Endodermal cell (in vitro differentiated cells): ENCODE results near the gene TBCD. TPM values are rescaled to one million over a fixed set of nuclear protein-coding genes. Genes with fewer than 3 reads are reported as not detected.
A peak's percentile ranks its signal among the peaks of the same experiment; 100 is the strongest.

Experiments
- DNase-seq: peaks from one replicate; pipeline ENCODE4 v3.0.0-alpha.2; 2017
- H3K27ac ChIP-seq: 2 replicates; pipeline ENCODE4 v1.5.1; 2013; ENCODE audit warnings: mild to moderate bottlenecking, low read depth, low read length, moderate library complexity
- H3K27me3 ChIP-seq: 2 replicates; pipeline ENCODE4 v1.6.1; 2013; ENCODE audit warnings: mild to moderate bottlenecking, low read length, moderate library complexity; ENCODE audit not compliant: insufficient read depth, control insufficient read depth, poor library complexity, severe bottlenecking
- H3K36me3 ChIP-seq: 2 replicates; pipeline ENCODE4 v1.7.0; 2013; ENCODE audit warnings: mild to moderate bottlenecking, low read length, moderate library complexity; ENCODE audit not compliant: control insufficient read depth, insufficient read depth
- H3K4me1 ChIP-seq: one replicate; pipeline ENCODE4 v1.7.0; 2013; ENCODE audit warnings: low read length; ENCODE audit not compliant: control insufficient read depth, insufficient read depth
- H3K4me3 ChIP-seq: 2 replicates; pipeline ENCODE4 v1.5.1; 2013; ENCODE audit warnings: mild to moderate bottlenecking, low read length, moderate library complexity
- H3K9ac ChIP-seq: 2 replicates; pipeline ENCODE4 v1.6.1; 2013; ENCODE audit warnings: mild to moderate bottlenecking, low read length, moderate library complexity; ENCODE audit not compliant: poor library complexity, severe bottlenecking; ENCODE audit errors: extremely low read depth
- H3K9me3 ChIP-seq: 2 replicates; pipeline ENCODE4 v1.6.1; 2013; ENCODE audit warnings: mild to moderate bottlenecking, low read length, moderate library complexity; ENCODE audit not compliant: control insufficient read depth
- H3K27ac Mint-ChIP-seq: 2 replicates; pipeline ENCODE4 v1.8.0; 2020; ENCODE audit warnings: mixed read lengths
- H3K27me3 Mint-ChIP-seq: 2 replicates; pipeline ENCODE4 v1.8.0; 2021; ENCODE audit warnings: mild to moderate bottlenecking, mixed read lengths; ENCODE audit not compliant: insufficient read depth
- H3K36me3 Mint-ChIP-seq: 2 replicates; pipeline ENCODE4 v1.8.0; 2020; ENCODE audit warnings: low read depth, mixed read lengths
- H3K4me1 Mint-ChIP-seq: 2 replicates; pipeline ENCODE4 v1.8.0; 2020; ENCODE audit warnings: mixed read lengths
- H3K4me3 Mint-ChIP-seq: 2 replicates; pipeline ENCODE4 v1.8.0; 2020; ENCODE audit warnings: mild to moderate bottlenecking, moderate library complexity, mixed read lengths
- H3K9me3 Mint-ChIP-seq: 2 replicates; pipeline ENCODE4 v1.8.0; 2020; ENCODE audit warnings: mild to moderate bottlenecking, mixed read lengths
- WGBS, 2 experiments: methylation state at CpG; one replicate each; pipeline versions ENCODE4 v1.1.5 to v1.1.7; 2013; ENCODE audit warnings: missing lambda C conversion rate in 2 of 2, mixed read lengths in 1 of 2; ENCODE audit not compliant: insufficient coverage in 1 of 2, insufficient read length in 1 of 2; 5-methylcytosine and 5-hydroxymethylcytosine counted together
- total RNA-seq, 2 donors: library from RNA; stranded (reverse); fragmentation: NEBNext Ultra II Directional in 1 of 2; extraction: Animal tissue kit (Norgen Biotek cat#: 25700) in 1 of 2; gene quantifications; 2 replicates in 1 of 2; 3 replicates in 1 of 2; pipeline ENCODE4 v1.2.1, GENCODE V29; 2021
- TF ChIP-seq, protein P1 (sequence below): fragments of 200-600 bp; sonication (generic); conservative IDR thresholded peaks from 2 replicates; pipeline ENCODE4 v1.5.0; 2021; ENCODE audit warnings: antibody characterized with exemption, mild to moderate bottlenecking

The TBCD gene
- total RNA-seq, 2 donors from 2014 or later = 107 TPM

DNA sequence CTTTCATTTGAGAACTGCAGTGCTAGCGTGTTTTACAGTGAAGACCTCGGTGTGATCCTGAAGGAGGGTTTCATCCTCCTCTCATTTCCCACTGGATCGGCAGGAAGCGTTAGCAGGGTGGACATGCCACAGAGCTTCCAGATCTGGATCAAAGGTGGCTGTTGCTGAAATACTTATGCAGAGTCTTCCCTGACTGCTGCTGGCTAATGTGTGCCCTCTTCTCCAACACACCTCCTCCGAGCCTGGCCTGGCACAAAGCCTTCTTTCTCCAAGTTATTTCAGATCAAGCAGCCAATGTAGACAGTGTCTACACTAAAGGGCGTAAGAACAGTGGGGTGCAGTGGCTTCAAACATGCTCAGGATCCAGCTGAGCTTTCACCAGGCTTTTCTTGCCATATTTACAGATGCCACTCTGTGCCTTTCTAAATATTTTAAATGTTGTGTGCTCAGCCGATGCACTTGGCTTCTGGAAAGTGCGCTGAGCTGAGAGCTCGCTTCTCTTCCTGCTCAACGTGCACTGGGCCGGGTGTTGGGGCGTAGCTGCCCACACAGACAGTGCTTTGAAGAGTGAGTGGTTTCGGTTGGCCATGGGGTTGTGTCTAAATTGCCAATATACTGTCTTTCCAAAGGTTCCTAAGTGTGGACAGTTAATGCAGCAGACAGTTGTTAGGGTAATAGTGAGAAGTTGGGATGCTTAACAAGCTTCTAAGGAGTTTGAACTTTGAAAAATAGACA, 85.9 kb downstream of the TBCD start:
- Mint-ChIP-seq H3K27ac (no peak overlapping the region), H3K36me3 (peaks cover 7% of the 10 kb centered on the region), H3K27me3 (no peaks in the 10 kb centered on the region), H3K4me1 (peaks cover 11% of the 10 kb centered on the region), H3K4me3 (no peak overlapping the region), H3K9me3 (no peaks in the 10 kb centered on the region)
- no peak overlapping the region for H3K27ac ChIP-seq
- no peaks in the 10 kb centered on the region for H3K9me3 ChIP-seq
- H3K9ac ChIP-seq = no peak overlapping the region
- TF ChIP-seq, protein P1, sequence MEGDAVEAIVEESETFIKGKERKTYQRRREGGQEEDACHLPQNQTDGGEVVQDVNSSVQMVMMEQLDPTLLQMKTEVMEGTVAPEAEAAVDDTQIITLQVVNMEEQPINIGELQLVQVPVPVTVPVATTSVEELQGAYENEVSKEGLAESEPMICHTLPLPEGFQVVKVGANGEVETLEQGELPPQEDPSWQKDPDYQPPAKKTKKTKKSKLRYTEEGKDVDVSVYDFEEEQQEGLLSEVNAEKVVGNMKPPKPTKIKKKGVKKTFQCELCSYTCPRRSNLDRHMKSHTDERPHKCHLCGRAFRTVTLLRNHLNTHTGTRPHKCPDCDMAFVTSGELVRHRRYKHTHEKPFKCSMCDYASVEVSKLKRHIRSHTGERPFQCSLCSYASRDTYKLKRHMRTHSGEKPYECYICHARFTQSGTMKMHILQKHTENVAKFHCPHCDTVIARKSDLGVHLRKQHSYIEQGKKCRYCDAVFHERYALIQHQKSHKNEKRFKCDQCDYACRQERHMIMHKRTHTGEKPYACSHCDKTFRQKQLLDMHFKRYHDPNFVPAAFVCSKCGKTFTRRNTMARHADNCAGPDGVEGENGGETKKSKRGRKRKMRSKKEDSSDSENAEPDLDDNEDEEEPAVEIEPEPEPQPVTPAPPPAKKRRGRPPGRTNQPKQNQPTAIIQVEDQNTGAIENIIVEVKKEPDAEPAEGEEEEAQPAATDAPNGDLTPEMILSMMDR = no peak
- peaks cover 15% of the 10 kb centered on the region for H3K36me3 ChIP-seq
- H3K4me1 ChIP-seq = no peaks in the 10 kb centered on the region
- WGBS, 2 experiments = 90 to 93% methylated on average over 10 to 13 of the region's 13 CpGs
- no peak for DNase-seq
- no peaks in the 10 kb centered on the region for H3K27me3 ChIP-seq
- H3K4me3 ChIP-seq = no peak overlapping the region

DNA sequence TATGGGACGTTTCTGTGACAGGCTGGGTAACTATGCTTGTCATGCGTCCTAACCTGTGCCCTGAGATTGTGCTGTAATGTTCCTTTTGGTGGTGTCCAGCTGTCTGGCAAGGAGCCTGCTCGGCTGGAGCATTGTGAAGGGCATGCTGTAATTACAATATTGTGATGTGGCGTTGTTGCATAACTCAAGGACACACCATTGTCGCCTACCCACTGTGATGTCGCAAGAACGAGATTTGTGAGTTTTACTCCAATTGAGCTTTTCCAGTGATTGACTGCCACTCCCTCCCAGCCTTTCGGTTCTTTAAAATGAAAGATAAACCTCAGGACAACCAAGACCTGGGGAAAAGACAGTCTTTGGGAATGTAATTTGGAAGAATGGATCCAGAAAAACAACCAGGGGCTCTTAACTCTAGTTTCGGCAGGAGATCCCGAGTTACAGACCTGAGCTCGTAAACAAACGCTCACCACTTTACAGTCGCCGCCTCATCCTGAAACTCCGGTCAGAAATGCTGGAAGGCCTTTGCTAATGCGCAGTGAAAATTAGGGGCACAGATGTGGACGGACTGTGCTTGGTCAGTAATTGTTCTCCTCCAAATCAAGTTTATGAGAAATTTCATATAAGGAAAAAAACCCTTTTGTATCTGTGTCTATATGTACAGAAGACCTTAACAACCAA, 86.7 kb downstream of the TBCD start:
- H3K4me1 ChIP-seq = no peaks in the 10 kb centered on the region
- H3K27me3 Mint-ChIP-seq = no peaks in the 10 kb centered on the region
- peak; percentile 45 for DNase-seq
- H3K9me3 Mint-ChIP-seq = no peaks in the 10 kb centered on the region
- H3K9me3 ChIP-seq = no peaks in the 10 kb centered on the region
- H3K9ac ChIP-seq = no peak overlapping the region
- peaks cover 9% of the 10 kb centered on the region for H3K36me3 ChIP-seq
- H3K4me3 ChIP-seq = no peak overlapping the region
- TF ChIP-seq, protein P1 = no peak
- peaks cover 12% of the 10 kb centered on the region for H3K4me1 Mint-ChIP-seq
- H3K36me3 Mint-ChIP-seq = peaks cover 5% of the 10 kb centered on the region
- WGBS, 2 experiments = 89 to 95% methylated on average over 12 to 17 of the region's 17 CpGs
- H3K27me3 ChIP-seq = no peaks in the 10 kb centered on the region
- no peak overlapping the region for H3K27ac ChIP-seq
- no peak overlapping the region for H3K27ac Mint-ChIP-seq
- H3K4me3 Mint-ChIP-seq = no peak overlapping the region

DNA sequence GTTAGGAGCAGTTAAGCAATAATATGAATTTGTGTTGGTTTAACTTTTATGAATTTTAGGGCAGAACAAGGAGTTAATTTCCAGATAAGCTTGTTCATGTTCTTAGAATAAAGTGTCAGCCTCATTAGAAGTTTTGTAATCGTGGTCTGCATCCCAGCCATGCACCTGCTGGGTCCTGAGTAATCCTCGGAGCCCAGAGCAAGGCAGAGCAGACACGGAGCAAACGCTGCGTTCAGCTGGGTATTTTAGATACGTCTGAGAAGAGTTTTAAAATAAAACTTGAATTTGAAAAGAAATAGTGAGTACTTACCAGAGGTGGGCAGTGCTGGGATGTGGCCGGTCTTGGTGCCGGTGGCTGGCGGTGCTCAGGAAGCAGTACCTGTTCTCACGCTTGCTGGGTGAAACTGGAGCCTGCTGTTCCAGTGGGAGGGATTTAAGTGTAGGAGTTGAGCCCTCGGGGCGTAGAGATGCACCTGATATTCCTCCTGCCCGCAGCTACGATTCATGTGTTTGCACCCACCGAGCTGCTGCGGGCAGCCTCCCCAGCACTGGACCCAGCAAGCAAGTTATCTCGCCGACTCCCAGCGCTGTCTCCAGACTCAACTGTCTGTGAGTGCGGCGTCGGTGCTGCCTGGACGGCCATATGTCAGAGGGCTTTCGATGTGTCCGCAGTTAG, 87.9 kb downstream of the TBCD start, which contains the start of gene ZNF750:
TSS of gene ZNF750 (minus strand) at position 406 of the 676 bp plus-strand sequence. CDS start 7,568 bp downstream, outside the sequence.
- Histone ChIP-seq H3K4me1 (no peaks in the 10 kb centered on the region), H3K4me3 (no peak within 1 kb of the TSS), H3K9me3 (no peaks in the 10 kb centered on the region), H3K36me3 (peaks cover 4% of the 10 kb centered on the region), H3K27ac (no peak within 1 kb of the TSS), H3K9ac (no peak within 1 kb of the TSS), H3K27me3 (no peaks in the 10 kb centered on the region)
- H3K4me1 Mint-ChIP-seq = peaks cover 17% of the 10 kb centered on the region
- H3K4me3 Mint-ChIP-seq = no peak within 1 kb of the TSS
- no peaks in the 10 kb centered on the region for H3K27me3 Mint-ChIP-seq
- H3K27ac Mint-ChIP-seq = no peak within 1 kb of the TSS
- H3K36me3 Mint-ChIP-seq = no peaks in the 10 kb centered on the region
- TF ChIP-seq, protein P1 = no peak
- WGBS, 2 experiments = 96% methylated on average over 25 of the region's 25 CpGs
- DNase-seq = peak; percentile 62
- H3K9me3 Mint-ChIP-seq = no peaks in the 10 kb centered on the region
